GM12891 (cell line): ENCODE data around the gene PPP2R3B.

Experiments
- POLR2A ChIP-seq: IDR thresholded peaks from 2 replicates; pipeline ENCODE4 v1.6.1; 2011; ENCODE audit warnings: low read depth, low read length, control low read depth
- POLR2AphosphoS5 ChIP-seq: IDR thresholded peaks from 2 replicates; pipeline ENCODE4 v1.6.1; 2011; ENCODE audit warnings: low read depth, low read length, control low read depth
- TAF1 ChIP-seq: IDR thresholded peaks from 2 replicates; pipeline ENCODE4 v1.6.1; 2011; ENCODE audit warnings: low read depth, low read length, control low read depth

DNA sequence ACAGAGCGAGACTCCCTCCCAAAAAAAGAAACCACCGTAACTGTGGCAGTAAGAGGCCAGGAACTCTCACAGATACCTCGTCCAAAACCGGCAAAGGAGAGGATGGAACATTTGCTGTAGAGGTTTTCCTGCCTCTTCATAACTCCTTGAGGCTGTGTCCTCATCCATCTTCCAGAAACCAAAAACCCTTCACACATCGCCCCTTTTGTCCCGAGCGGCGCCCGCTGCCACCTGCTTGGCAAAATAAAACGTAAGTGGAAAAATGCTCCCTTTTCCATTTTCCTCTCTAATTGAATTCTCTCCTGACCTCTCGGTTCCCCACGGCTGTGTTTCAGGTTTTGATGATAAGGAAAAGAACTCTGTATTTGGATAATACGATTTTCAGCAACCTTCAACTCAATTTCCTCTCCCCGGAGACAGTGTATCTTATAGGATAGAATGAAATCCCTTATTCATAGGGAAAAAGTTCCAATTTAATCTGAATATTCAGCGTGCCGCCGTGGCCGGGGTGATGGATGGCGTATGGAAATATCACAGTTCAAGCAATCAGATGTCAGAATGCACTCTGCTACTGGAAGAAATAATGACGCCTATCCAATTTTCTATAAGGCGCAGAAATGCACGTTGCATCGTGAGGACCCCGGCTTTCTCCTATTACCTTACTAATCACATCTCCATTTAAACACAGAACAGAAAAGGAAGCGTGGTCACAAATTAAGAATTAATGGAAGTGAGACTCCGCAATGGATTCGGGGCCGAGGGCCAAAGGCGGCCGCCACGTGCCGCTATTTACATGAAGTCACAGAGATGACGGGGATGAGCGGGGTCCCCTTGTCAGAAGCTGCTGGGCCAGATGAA, 5.2 kb upstream of the PPP2R3B start:
- TF ChIP-seq TAF1 = no peak
- no peak for TF ChIP-seq POLR2A
- TF ChIP-seq POLR2AphosphoS5 = no peak
